ENCODE data around the gene SLC16A13. TPM values are rescaled to one million over a fixed set of nuclear protein-coding genes. Genes with fewer than 3 reads are reported as not detected.
A peak's percentile ranks its signal among the peaks of the same experiment; 100 is the strongest.

The SLC16A13 gene
- total and polyA plus RNA-seq, 5 donors from 2014 or later, result 1.1 to 3.8 (median 1.6) TPM

- peaks cover 6 to 61% (median 36%) of the 10 kb centered on the region in 4 donors for H3K4me1 Mint-ChIP-seq
- no peaks in the 10 kb centered on the region for H3K27me3 ChIP-seq (ENCODE audit: control insufficient read depth, insufficient read depth, low read length)
- H3K4me3 ChIP-seq (ENCODE audit: low read depth, low read length), result peak overlapping the region; percentile 87
- H3K36me3 ChIP-seq (ENCODE audit: control insufficient read depth, insufficient read depth, low read length), result peaks cover 3% of the 10 kb centered on the region
- peak overlapping the region; percentile 99 for H3K27ac ChIP-seq (ENCODE audit: insufficient read depth, low read length, poor library complexity, severe bottlenecking)
- peak overlapping the region; percentile 90 to 99 (median 96) for H3K4me3 Mint-ChIP-seq
- peak in 2 of 3 donors; percentile 77 to 78 for DNase-seq
- peak overlapping the region; percentile 97 to 99 (median 98) for H3K27ac Mint-ChIP-seq
- H3K4me1 ChIP-seq (ENCODE audit: control insufficient read depth, insufficient read depth, low read length, poor library complexity, severe bottlenecking), result peaks cover 53% of the 10 kb centered on the region
- no peaks in the 10 kb centered on the region for H3K9me3 ChIP-seq (ENCODE audit: control insufficient read depth in 2 of 2, low read length in 2 of 2)
- H3K27me3 Mint-ChIP-seq, result peaks cover 4% of the 10 kb centered on the region
- H3K36me3 Mint-ChIP-seq, result no peaks in the 10 kb centered on the region
- ATAC-seq (ENCODE audit: low read depth in 2 of 2), result peak; percentile 2 to 8
- peaks cover 0 to 1% (median 0%) of the 10 kb centered on the region in 7 donors for H3K9me3 Mint-ChIP-seq
Measured at GRCh38 chr17:7014995-7015958, 20.5 kb upstream of the SLC16A13 start.

- Histone ChIP-seq H3K4me1 (ENCODE audit: control insufficient read depth, insufficient read depth, low read length, poor library complexity, severe bottlenecking) (peaks cover 43% of the 10 kb centered on the region), H3K4me3 (ENCODE audit: low read depth, low read length) (no peak overlapping the region), H3K27ac (ENCODE audit: insufficient read depth, low read length, poor library complexity, severe bottlenecking) (peak overlapping the region; percentile 99), H3K9me3 (ENCODE audit: control insufficient read depth in 2 of 2, low read length in 2 of 2) (no peaks in the 10 kb centered on the region), H3K36me3 (ENCODE audit: control insufficient read depth, insufficient read depth, low read length) (peaks cover 3% of the 10 kb centered on the region), H3K27me3 (ENCODE audit: control insufficient read depth, insufficient read depth, low read length) (no peaks in the 10 kb centered on the region)
- H3K4me1 Mint-ChIP-seq, result peaks cover 6 to 56% (median 31%) of the 10 kb centered on the region in 4 donors
- no peaks in the 10 kb centered on the region for H3K36me3 Mint-ChIP-seq
- no peak for ATAC-seq (ENCODE audit: low read depth in 2 of 2)
- peak overlapping the region; percentile 90 to 99 (median 96) for H3K4me3 Mint-ChIP-seq
- H3K27ac Mint-ChIP-seq, result peak overlapping the region; percentile 43 to 99 (median 98)
- peaks cover 0 to 1% (median 0%) of the 10 kb centered on the region in 7 donors for H3K9me3 Mint-ChIP-seq
- no peak for DNase-seq
- peaks cover 4% of the 10 kb centered on the region for H3K27me3 Mint-ChIP-seq
Measured at GRCh38 chr17:7016418-7016817, 19.4 kb upstream of the SLC16A13 start.

- H3K27me3 ChIP-seq (ENCODE audit: control insufficient read depth, insufficient read depth, low read length), result no peaks in the 10 kb centered on the region
- peaks cover under 1 to 55% (median 28%) of the 10 kb centered on the region in 4 donors for H3K4me1 Mint-ChIP-seq
- H3K27ac ChIP-seq (ENCODE audit: insufficient read depth, low read length, poor library complexity, severe bottlenecking), result peak overlapping the region; percentile 99
- H3K36me3 ChIP-seq (ENCODE audit: control insufficient read depth, insufficient read depth, low read length), result peaks cover 3% of the 10 kb centered on the region
- no peaks in the 10 kb centered on the region for H3K9me3 ChIP-seq (ENCODE audit: control insufficient read depth in 2 of 2, low read length in 2 of 2)
- ATAC-seq (ENCODE audit: low read depth in 2 of 2) (no peak), DNase-seq (no peak)
- H3K27ac Mint-ChIP-seq, result peak overlapping the region in 2 of 3 donors; percentile 75 to 99
- no peak overlapping the region for H3K4me3 ChIP-seq (ENCODE audit: low read depth, low read length)
- peak overlapping the region in 3 of 4 donors; percentile 52 to 99 (median 98) for H3K4me3 Mint-ChIP-seq
- H3K27me3 Mint-ChIP-seq, result peaks cover 4% of the 10 kb centered on the region
- no peaks in the 10 kb centered on the region for H3K36me3 Mint-ChIP-seq
- peaks cover 45% of the 10 kb centered on the region for H3K4me1 ChIP-seq (ENCODE audit: control insufficient read depth, insufficient read depth, low read length, poor library complexity, severe bottlenecking)
- peaks cover 0 to 1% (median 0%) of the 10 kb centered on the region in 7 donors for H3K9me3 Mint-ChIP-seq
Measured at GRCh38 chr17:7016886-7017826, 18.7 kb upstream of the SLC16A13 start.

GRCh38 chr17:7017827-7018200 is 18.0 kb upstream of the SLC16A13 start:
- no peaks in the 10 kb centered on the region for H3K9me3 ChIP-seq (ENCODE audit: control insufficient read depth in 2 of 2, low read length in 2 of 2)
- peaks cover 3% of the 10 kb centered on the region for H3K36me3 ChIP-seq (ENCODE audit: control insufficient read depth, insufficient read depth, low read length)
- peaks cover 0 to 1% (median 0%) of the 10 kb centered on the region in 7 donors for H3K9me3 Mint-ChIP-seq
- no peak overlapping the region for H3K27ac ChIP-seq (ENCODE audit: insufficient read depth, low read length, poor library complexity, severe bottlenecking)
- peak overlapping the region in 1 of 4 donors; percentile 99 for H3K4me3 Mint-ChIP-seq
- peaks cover 4% of the 10 kb centered on the region for H3K27me3 Mint-ChIP-seq
- no peak for ATAC-seq (ENCODE audit: low read depth in 2 of 2)
- peaks cover 0 to 59% (median 30%) of the 10 kb centered on the region in 4 donors for H3K4me1 Mint-ChIP-seq
- H3K27me3 ChIP-seq (ENCODE audit: control insufficient read depth, insufficient read depth, low read length), result no peaks in the 10 kb centered on the region
- DNase-seq, result no peak
- peaks cover 50% of the 10 kb centered on the region for H3K4me1 ChIP-seq (ENCODE audit: control insufficient read depth, insufficient read depth, low read length, poor library complexity, severe bottlenecking)
- H3K36me3 Mint-ChIP-seq, result no peaks in the 10 kb centered on the region
- no peak overlapping the region for H3K4me3 ChIP-seq (ENCODE audit: low read depth, low read length)
- H3K27ac Mint-ChIP-seq, result peak overlapping the region in 2 of 3 donors; percentile 60 to 75

GRCh38 chr17:7018331-7018964 is 17.4 kb upstream of the SLC16A13 start:
- no peak for ATAC-seq (ENCODE audit: low read depth in 2 of 2)
- no peak overlapping the region for H3K27ac ChIP-seq (ENCODE audit: insufficient read depth, low read length, poor library complexity, severe bottlenecking)
- no peaks in the 10 kb centered on the region for H3K9me3 ChIP-seq (ENCODE audit: control insufficient read depth in 2 of 2, low read length in 2 of 2)
- peaks cover 8% of the 10 kb centered on the region for H3K27me3 Mint-ChIP-seq
- H3K4me1 Mint-ChIP-seq, result peaks cover 0 to 60% (median 33%) of the 10 kb centered on the region in 4 donors
- H3K27ac Mint-ChIP-seq, result no peak overlapping the region
- no peak overlapping the region for H3K4me3 ChIP-seq (ENCODE audit: low read depth, low read length)
- DNase-seq, result no peak
- peaks cover 0 to 1% (median 0%) of the 10 kb centered on the region in 7 donors for H3K9me3 Mint-ChIP-seq
- peaks cover 3% of the 10 kb centered on the region for H3K36me3 ChIP-seq (ENCODE audit: control insufficient read depth, insufficient read depth, low read length)
- peaks cover 50% of the 10 kb centered on the region for H3K4me1 ChIP-seq (ENCODE audit: control insufficient read depth, insufficient read depth, low read length, poor library complexity, severe bottlenecking)
- no peaks in the 10 kb centered on the region for H3K36me3 Mint-ChIP-seq
- H3K4me3 Mint-ChIP-seq, result peak overlapping the region in 1 of 4 donors; percentile 99
- no peaks in the 10 kb centered on the region for H3K27me3 ChIP-seq (ENCODE audit: control insufficient read depth, insufficient read depth, low read length)

GRCh38 chr17:7019367-7019766 is 16.4 kb upstream of the SLC16A13 start:
- peaks cover 11% of the 10 kb centered on the region for H3K27me3 Mint-ChIP-seq
- Histone ChIP-seq H3K4me3 (ENCODE audit: low read depth, low read length) (no peak overlapping the region), H3K4me1 (ENCODE audit: control insufficient read depth, insufficient read depth, low read length, poor library complexity, severe bottlenecking) (peaks cover 44% of the 10 kb centered on the region), H3K9me3 (ENCODE audit: control insufficient read depth in 2 of 2, low read length in 2 of 2) (no peaks in the 10 kb centered on the region), H3K27me3 (ENCODE audit: control insufficient read depth, insufficient read depth, low read length) (no peaks in the 10 kb centered on the region), H3K27ac (ENCODE audit: insufficient read depth, low read length, poor library complexity, severe bottlenecking) (no peak overlapping the region), H3K36me3 (ENCODE audit: control insufficient read depth, insufficient read depth, low read length) (peaks cover 3% of the 10 kb centered on the region)
- ATAC-seq (ENCODE audit: low read depth in 2 of 2), result no peak
- H3K27ac Mint-ChIP-seq, result no peak overlapping the region
- no peaks in the 10 kb centered on the region for H3K36me3 Mint-ChIP-seq
- no peak for DNase-seq
- peaks cover 0 to 1% (median 0%) of the 10 kb centered on the region in 7 donors for H3K9me3 Mint-ChIP-seq
- peaks cover 0 to 57% (median 32%) of the 10 kb centered on the region in 4 donors for H3K4me1 Mint-ChIP-seq
- no peak overlapping the region for H3K4me3 Mint-ChIP-seq
